GM19099 (cell line): Measurements from ENCODE around the gene NSUN3.

Experiments
- POLR2A ChIP-seq: IDR thresholded peaks from 3 replicates; pipeline ENCODE4 v1.6.1; 2011; ENCODE audit warnings: low read depth; ENCODE audit not compliant: insufficient read length; ENCODE audit errors: extremely low read depth

Gene NSUN3

DNA sequence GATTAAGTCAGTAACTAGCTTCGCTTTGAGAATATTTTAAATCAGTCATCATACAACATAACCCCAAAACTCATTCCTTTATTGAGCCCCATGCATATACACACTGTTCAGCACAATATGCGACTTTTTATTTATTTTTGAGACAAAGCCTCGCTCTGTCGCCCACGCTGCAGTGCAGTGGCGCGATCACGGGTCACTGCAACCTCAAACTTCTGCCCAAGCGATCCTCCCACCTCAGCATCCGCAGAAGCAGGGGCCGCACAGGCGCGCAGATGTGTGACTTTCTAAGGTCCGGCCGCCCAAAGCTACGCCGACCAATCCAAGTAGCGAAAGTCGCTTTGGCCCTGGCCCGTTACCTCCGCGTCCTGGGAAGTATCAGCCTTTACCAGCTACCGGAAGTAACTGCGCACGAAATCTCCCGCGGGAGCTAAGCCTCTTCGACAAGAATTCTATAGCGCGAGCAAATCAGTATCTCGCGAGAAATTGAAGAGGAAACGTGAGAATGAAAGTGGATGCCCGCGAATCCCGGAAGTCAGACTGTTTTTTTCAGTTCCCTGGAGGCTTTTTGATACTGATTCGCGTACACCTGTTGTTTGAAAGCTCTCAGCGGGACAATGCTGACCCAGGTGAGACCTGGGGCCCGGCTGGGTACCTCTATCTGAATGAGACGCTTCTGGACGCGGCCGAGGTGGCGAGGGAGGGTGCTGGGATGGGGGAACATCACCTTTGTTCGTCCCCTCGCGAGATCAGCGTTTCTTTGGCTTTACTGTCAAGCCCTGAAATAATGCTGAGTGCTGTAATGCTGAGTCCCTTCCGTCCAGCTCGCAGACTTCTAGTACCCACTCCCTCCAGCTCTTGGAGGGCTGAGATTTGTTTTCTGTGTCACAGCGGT, at the start of gene NSUN3, which contains the start of gene DHFR2:
Gene NSUN3, plus strand, starts transcription at position 549 of the 892 bp plus-strand sequence. Its CDS starts 66 bp downstream, at position 615.
Gene DHFR2, minus strand, starts transcription at position 404 of the 892 bp plus-strand sequence. CDS start 1,405 bp downstream, outside the sequence.
- TF ChIP-seq POLR2A: peak; percentile 66

DNA sequence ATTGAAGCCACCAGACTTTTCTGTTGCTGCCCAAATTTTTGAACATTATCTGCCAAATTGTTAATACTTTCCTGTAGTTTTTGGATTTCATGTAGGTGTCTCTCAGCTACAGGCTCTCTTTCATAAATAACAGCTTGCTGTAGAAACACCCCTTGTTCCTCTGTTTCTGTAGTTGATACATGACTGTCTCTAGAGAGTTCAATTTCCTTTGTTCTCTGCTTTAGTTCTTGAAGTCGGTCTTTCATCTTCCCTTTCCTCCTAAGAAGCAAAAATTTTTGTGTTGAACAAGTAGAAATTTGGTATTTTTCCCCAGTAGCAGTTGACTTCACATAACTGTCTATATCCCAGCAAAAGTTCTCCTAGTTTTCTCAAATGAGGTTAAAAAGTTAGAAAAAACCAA, 47.8 kb upstream of the NSUN3 start:
- TF ChIP-seq POLR2A: no peak

DNA sequence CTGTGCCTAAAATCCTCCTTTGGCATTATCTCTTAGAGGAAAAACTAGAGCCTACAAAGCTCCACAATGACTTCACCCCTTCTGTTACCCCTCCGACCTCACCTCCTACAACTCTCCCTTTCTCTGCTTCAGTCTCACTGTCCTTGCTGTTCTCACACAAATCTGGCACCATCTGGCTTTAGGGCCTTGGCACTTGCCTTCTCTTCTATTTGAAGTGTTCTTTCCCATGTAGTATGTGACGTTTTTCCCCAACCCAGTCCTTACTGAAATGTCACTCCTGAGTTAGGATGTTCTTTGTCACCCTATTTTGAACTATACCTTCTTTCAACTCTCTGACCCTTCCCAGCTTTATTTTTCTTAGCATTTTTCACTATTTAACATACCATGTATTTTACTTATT, 43.2 kb upstream of the NSUN3 start:
- TF ChIP-seq POLR2A: no peak

- TF ChIP-seq POLR2A: no peak
Observed at GRCh38 chr3:94020293-94020692, 42.6 kb upstream of the NSUN3 start.

- no peak for TF ChIP-seq POLR2A
Observed at GRCh38 chr3:94024385-94024784, 38.5 kb upstream of the NSUN3 start.

- TF ChIP-seq POLR2A: no peak
Observed at GRCh38 chr3:94026623-94027022, 36.2 kb upstream of the NSUN3 start.

GRCh38 chr3:94028093-94028837, 34.6 kb upstream of the NSUN3 start, which contains the start of gene STX19:
TSS of gene STX19 (minus strand) at chr3:94028597. CDS start at chr3:94015269, 13,328 bp downstream.
- TF ChIP-seq POLR2A: no peak

DNA sequence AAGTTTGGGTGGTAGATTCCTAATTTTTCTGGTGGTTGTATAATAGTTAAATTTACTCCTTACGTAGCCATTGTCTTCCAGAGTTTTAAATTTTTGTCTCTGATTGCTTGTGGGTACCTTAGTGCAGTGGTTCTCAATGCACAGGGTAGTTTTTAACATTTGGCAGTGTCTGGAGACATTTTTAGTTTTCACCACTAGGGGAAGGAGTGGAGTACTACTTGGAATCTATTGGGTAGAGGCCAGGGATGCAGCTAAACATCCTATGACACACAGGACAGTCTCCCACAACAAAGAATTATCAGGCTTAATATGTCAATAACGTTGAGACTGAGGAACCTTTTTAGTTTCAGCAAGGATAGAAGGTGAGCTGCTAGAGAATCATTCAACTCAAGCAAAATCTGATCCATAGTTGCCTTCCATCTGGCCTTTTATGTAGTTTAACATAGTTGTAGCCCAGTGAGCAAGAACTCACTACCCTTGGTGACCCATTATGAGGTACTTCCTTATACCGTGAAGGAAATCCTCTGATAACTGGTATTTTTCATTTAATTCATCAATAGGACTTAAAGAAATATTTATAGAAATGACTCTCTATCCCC, 25.9 kb upstream of the NSUN3 start:
- no peak for TF ChIP-seq POLR2A

GRCh38 chr3:94043285-94043684, 19.6 kb upstream of the NSUN3 start:
- no peak for TF ChIP-seq POLR2A

GRCh38 chr3:94046533-94046932, 16.3 kb upstream of the NSUN3 start:
- TF ChIP-seq POLR2A: no peak

GRCh38 chr3:94049267-94049666, 13.6 kb upstream of the NSUN3 start:
- no peak for TF ChIP-seq POLR2A

DNA sequence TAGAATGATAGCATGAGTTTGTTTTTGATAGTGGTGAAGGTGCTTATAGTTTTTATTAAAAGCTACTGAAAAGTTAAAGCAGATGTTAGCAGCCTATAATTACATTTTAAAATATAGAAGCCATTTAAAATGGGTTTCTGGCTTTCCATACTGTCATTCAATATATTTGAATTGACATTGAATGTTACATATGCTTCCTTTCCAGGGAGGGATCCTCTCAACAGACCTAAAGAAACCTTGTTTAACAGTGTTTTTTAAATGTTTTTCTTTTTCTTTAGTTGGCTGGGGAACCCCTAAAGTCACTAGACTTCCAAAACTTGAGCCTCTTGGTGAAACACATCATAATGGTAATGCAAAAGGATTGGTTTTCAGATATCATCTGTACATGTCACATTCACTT, 12.3 kb upstream of the NSUN3 start:
- TF ChIP-seq POLR2A: no peak

- no peak for TF ChIP-seq POLR2A
Observed at GRCh38 chr3:94061297-94061696, 1.6 kb upstream of the NSUN3 start.

- no peak for TF ChIP-seq POLR2A
Observed at GRCh38 chr3:94063496-94064119, 747 bp downstream of the NSUN3 start.
